GM23338 (cell line): ENCODE measurements around the gene ADRA1B.

Experiments used
- CREB1 ChIP-seq: fragments of 250-450 bp; sonication (Bioruptor Pico); IDR thresholded peaks from 2 replicates; pipeline ENCODE4 v1.5.0; 2020; ENCODE audit warnings: low read depth, mild to moderate bottlenecking, moderate library complexity
- CTCF ChIP-seq, 2 experiments: fragments of 200-600 bp in 1 of 2; sonication (generic) in 1 of 2; conservative IDR thresholded peaks; 2 replicates each; pipeline versions ENCODE4 v1.5.1 to v1.6.1; 2016 to 2017; ENCODE audit warnings: antibody characterized with exemption in 2 of 2, low read depth in 2 of 2, mild to moderate bottlenecking in 2 of 2, moderate library complexity in 1 of 2
- ETS1 ChIP-seq: IDR thresholded peaks from 2 replicates; pipeline ENCODE4 v1.6.1; 2016; ENCODE audit warnings: antibody characterized with exemption
- EZH2 ChIP-seq: fragments of 200-600 bp; sonication (generic); IDR thresholded peaks from one replicate; pipeline ENCODE4 v1.8.0; 2017; ENCODE audit warnings: antibody characterized with exemption, mild to moderate bottlenecking, low read depth; ENCODE audit not compliant: unreplicated experiment
- EZH2phosphoT487 ChIP-seq: fragments of 200-600 bp; sonication (generic); IDR thresholded peaks from one replicate; pipeline ENCODE4 v1.8.1; 2018; ENCODE audit warnings: antibody characterized with exemption; ENCODE audit not compliant: unreplicated experiment
- REST ChIP-seq: IDR thresholded peaks from one replicate; pipeline ENCODE4 v1.6.1; 2018; ENCODE audit warnings: antibody characterized with exemption; ENCODE audit not compliant: unreplicated experiment
- ZNF114 ChIP-seq: fragments of 250-450 bp; sonication (Bioruptor Pico); IDR thresholded peaks from 2 replicates; pipeline ENCODE4 v1.5.0; 2020; ENCODE audit warnings: mild to moderate bottlenecking, moderate library complexity
- ZNF462 ChIP-seq: fragments of 250-450 bp; sonication (Bioruptor Pico); IDR thresholded peaks from 2 replicates; pipeline ENCODE4 v1.5.0; 2020; ENCODE audit warnings: mild to moderate bottlenecking, moderate library complexity

GRCh38 chr5:159874263-159874662, 42.0 kb upstream of the ADRA1B start:
- no peak for TF ChIP-seq CTCF (conservative IDR thresholded peaks at IDR 0.05; ENCODE audit: low read depth in 2 of 2)
- TF ChIP-seq EZH2: no peak
- no peak for TF ChIP-seq EZH2phosphoT487
- no peak for TF ChIP-seq ETS1
- TF ChIP-seq ZNF114 (CRISPR knock-in tag): no peak
- TF ChIP-seq CREB1 (CRISPR knock-in tag): no peak
- TF ChIP-seq ZNF462 (CRISPR knock-in tag): no peak
- TF ChIP-seq REST: no peak
